ENCODE measurements around the gene GRID2IP.

Gene GRID2IP

DNA sequence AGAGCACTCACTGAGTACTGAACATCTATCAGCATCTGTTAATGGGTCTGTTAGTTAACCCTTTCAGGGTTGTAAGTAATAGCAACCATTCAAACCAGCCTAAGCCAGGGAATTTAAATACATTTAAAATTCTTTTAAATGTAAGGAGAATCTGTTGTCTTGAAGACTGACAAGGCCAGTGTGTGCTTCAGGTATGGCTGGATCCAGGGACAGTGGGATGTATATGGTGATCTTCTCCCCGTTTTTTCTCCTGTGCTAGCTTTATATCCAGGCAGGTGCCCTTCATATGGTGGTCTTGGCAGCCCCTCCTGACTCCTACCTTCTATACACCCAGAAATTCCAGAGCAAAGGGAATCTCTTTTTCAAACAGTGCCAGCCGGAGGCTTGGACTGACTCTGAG lies 56.9 kb downstream of the GRID2IP start:
- H3K4me1 ChIP-seq (ENCODE audit: control insufficient read depth, low read depth, low read length) = no peaks in the 10 kb centered on the region
- H3K36me3 ChIP-seq (ENCODE audit: control insufficient read depth, low read depth, low read length) = no peaks in the 10 kb centered on the region
- H3K27ac ChIP-seq (ENCODE audit: low read length) = no peak overlapping the region
- H3K9ac ChIP-seq (ENCODE audit: low read length) = no peak overlapping the region
- no peaks in the 10 kb centered on the region for H3K27me3 ChIP-seq (ENCODE audit: control insufficient read depth, insufficient read depth, low read length)
- H3K9me3 ChIP-seq (ENCODE audit: control insufficient read depth, low read depth, low read length) = no peaks in the 10 kb centered on the region
- H3K4me3 ChIP-seq (ENCODE audit: low read length) = no peak overlapping the region

DNA sequence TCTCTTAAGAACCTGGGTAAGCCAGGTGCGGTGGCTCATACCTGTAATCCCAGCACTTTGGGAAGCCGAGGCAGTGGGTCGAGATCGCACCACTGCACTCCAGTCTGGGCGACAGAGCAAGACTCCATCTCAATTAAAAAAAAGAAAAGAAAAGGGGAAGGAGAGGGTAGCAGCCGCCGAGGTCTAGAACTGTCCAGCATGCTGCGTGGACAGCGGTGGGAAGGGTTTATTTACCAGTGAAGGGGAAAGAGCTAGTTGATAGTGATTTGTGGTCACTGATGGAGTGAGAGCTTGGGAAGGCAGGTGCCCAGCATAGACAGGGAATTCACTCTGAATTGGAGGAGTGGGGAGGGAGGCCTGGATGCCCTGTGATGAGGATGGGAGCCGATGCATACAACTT lies 60.1 kb downstream of the GRID2IP start:
- no peak overlapping the region for H3K27ac ChIP-seq (ENCODE audit: low read length)
- H3K9ac ChIP-seq (ENCODE audit: low read length) = no peak overlapping the region
- H3K36me3 ChIP-seq (ENCODE audit: control insufficient read depth, low read depth, low read length) = no peaks in the 10 kb centered on the region
- H3K9me3 ChIP-seq (ENCODE audit: control insufficient read depth, low read depth, low read length) = no peaks in the 10 kb centered on the region
- H3K4me1 ChIP-seq (ENCODE audit: control insufficient read depth, low read depth, low read length) = no peaks in the 10 kb centered on the region
- no peak overlapping the region for H3K4me3 ChIP-seq (ENCODE audit: low read length)
- no peaks in the 10 kb centered on the region for H3K27me3 ChIP-seq (ENCODE audit: control insufficient read depth, insufficient read depth, low read length)

DNA sequence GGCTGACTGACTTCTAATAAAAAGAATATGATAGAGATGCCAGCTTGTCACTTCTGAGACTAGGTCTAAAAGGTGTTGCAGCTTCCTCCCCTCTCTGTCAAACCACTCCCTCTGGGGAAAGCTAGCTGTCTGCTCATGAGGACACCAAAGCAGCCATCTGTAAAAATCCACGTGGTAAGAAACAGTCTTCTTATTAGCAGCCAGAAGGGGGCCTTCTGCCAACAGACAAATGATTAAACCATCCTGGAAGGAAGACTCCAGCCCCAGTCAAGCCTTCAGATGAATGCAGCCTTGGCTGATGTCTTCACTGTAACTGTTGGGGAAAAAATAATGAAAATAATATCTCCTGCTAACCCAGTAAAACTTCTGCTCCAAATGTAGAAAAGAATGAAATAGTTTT lies 61.6 kb downstream of the GRID2IP start:
- no peaks in the 10 kb centered on the region for H3K9me3 ChIP-seq (ENCODE audit: control insufficient read depth, low read depth, low read length)
- no peak overlapping the region for H3K27ac ChIP-seq (ENCODE audit: low read length)
- H3K4me1 ChIP-seq (ENCODE audit: control insufficient read depth, low read depth, low read length) = no peaks in the 10 kb centered on the region
- H3K4me3 ChIP-seq (ENCODE audit: low read length) = no peak overlapping the region
- no peaks in the 10 kb centered on the region for H3K27me3 ChIP-seq (ENCODE audit: control insufficient read depth, insufficient read depth, low read length)
- H3K36me3 ChIP-seq (ENCODE audit: control insufficient read depth, low read depth, low read length) = no peaks in the 10 kb centered on the region
- H3K9ac ChIP-seq (ENCODE audit: low read length) = no peak overlapping the region

DNA sequence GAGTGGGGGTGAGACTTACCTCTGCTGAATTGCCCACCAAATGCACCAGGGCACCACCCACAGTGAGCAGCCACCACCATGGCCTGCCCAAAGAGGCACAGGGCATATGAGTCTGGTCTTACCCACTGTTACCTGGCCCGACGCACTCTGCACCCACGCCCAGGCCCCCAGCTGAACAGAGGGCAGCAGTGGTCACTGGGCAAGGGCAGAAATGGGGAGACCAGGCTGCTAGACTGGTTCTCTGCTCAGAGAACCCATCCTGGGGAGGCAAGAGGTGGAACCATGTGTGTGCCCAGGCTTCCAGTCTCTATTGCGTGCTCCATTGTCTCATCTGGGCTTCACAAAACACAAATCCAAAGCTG lies 64.1 kb downstream of the GRID2IP start:
- Histone ChIP-seq H3K4me3 (ENCODE audit: low read length) (no peak overlapping the region), H3K4me1 (ENCODE audit: control insufficient read depth, low read depth, low read length) (no peaks in the 10 kb centered on the region), H3K27me3 (ENCODE audit: control insufficient read depth, insufficient read depth, low read length) (no peaks in the 10 kb centered on the region), H3K9ac (ENCODE audit: low read length) (no peak overlapping the region), H3K27ac (ENCODE audit: low read length) (no peak overlapping the region), H3K9me3 (ENCODE audit: control insufficient read depth, low read depth, low read length) (no peaks in the 10 kb centered on the region), H3K36me3 (ENCODE audit: control insufficient read depth, low read depth, low read length) (peaks cover 2% of the 10 kb centered on the region)

DNA sequence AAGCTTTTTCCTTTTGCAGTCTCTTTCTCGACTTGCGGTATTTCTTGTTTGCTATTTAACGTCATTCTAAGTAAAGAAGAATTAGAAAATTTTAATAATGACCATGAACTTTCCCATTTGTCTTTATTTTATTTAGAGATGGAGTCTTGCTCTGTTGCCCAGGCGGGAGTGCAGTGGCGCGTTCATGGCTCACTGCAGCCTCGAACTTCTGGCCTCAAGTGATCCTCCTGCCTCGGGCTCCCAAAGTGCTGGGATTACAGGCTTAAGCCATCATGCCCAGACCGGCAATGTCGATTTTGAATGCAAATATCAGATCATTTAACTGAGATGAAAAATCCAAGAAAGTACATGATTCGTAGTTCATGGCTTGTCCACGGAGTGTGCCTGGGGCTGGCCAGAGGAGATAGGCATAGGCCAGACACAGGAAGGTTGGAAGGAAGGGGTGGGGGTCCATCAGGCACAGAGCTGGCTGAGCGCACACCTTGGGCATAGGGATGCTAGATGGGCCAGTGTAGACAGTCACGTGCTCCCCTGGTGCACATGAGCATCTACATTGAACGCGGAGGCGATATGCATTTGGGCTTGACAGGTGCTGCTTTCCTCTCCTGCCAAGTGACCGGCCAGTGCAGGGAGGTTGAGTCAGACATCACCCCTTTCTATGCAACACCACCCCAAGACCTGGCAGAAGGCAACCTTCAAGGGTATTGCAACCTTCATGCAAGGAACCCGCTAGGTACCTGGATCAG lies 64.7 kb downstream of the GRID2IP start:
- Histone ChIP-seq H3K27me3 (ENCODE audit: control insufficient read depth, insufficient read depth, low read length) (no peaks in the 10 kb centered on the region), H3K9ac (ENCODE audit: low read length) (no peak overlapping the region), H3K27ac (ENCODE audit: low read length) (no peak overlapping the region), H3K4me1 (ENCODE audit: control insufficient read depth, low read depth, low read length) (no peaks in the 10 kb centered on the region), H3K36me3 (ENCODE audit: control insufficient read depth, low read depth, low read length) (peaks cover 3% of the 10 kb centered on the region), H3K9me3 (ENCODE audit: control insufficient read depth, low read depth, low read length) (no peaks in the 10 kb centered on the region), H3K4me3 (ENCODE audit: low read length) (no peak overlapping the region)

DNA sequence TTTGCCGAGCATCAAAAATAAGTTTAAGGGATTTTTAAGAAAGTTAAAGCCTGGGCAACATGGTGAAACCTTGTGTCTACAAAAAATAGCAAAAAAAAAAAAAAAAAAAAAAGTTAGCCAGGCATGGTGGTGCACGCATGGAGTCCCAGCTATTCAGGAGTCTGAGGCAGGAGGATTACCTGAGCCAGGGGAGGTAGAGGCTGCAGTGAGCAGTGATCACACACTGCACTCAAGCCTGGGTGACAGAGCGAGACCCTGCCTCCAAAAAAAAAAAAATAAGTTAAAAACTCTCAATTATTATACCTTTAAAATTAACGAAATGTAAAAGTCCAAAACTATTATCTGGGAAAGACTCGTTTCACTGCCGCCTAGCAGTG lies 68.5 kb downstream of the GRID2IP start:
- Histone ChIP-seq H3K4me1 (ENCODE audit: control insufficient read depth, low read depth, low read length) (no peaks in the 10 kb centered on the region), H3K27me3 (ENCODE audit: control insufficient read depth, insufficient read depth, low read length) (no peaks in the 10 kb centered on the region), H3K9me3 (ENCODE audit: control insufficient read depth, low read depth, low read length) (no peaks in the 10 kb centered on the region), H3K9ac (ENCODE audit: low read length) (peak overlapping the region; percentile 48), H3K36me3 (ENCODE audit: control insufficient read depth, low read depth, low read length) (peaks cover 3% of the 10 kb centered on the region), H3K4me3 (ENCODE audit: low read length) (peak overlapping the region; percentile 67), H3K27ac (ENCODE audit: low read length) (no peak overlapping the region)

DNA sequence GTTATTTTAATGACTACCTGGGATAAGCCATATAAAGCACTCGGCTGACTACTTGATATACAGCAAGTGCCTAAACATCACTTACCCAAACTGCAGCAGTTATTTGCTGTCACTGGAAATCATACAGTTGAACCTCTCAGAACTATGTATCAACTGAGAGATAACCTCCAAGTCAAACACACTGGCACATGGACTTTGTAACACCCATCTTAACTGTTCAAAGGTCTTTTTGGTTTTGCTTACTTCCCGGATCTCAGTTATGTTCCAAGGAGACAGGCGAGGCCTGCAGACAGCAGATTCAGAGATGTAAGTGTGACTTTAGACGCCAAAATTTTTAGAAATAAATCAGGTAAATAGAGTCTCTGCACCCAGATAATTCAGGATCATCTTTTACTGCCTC lies 69.0 kb downstream of the GRID2IP start:
- Histone ChIP-seq H3K9me3 (ENCODE audit: control insufficient read depth, low read depth, low read length) (no peaks in the 10 kb centered on the region), H3K4me1 (ENCODE audit: control insufficient read depth, low read depth, low read length) (no peaks in the 10 kb centered on the region), H3K36me3 (ENCODE audit: control insufficient read depth, low read depth, low read length) (peaks cover 3% of the 10 kb centered on the region), H3K27me3 (ENCODE audit: control insufficient read depth, insufficient read depth, low read length) (no peaks in the 10 kb centered on the region), H3K9ac (ENCODE audit: low read length) (no peak overlapping the region), H3K4me3 (ENCODE audit: low read length) (no peak overlapping the region), H3K27ac (ENCODE audit: low read length) (no peak overlapping the region)

DNA sequence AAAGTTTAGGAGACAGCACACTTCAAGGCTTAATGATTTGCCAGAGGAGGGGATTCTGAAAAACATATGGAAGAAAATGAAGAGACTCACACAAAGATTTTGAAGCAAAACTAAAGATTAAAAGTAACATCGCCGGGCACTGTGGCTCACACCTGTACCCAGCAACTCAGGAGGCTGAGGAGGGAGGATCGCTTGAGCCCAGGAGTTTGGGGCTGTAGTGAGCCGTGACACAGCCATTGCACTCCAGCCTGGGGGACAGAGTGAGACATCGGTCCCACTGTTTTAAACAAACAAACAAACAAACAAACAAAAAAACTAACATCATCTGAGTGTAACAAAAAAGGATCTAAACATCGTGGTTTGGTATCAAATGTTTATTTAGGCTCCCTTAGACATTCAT lies 69.8 kb downstream of the GRID2IP start:
- Histone ChIP-seq H3K4me1 (ENCODE audit: control insufficient read depth, low read depth, low read length) (no peaks in the 10 kb centered on the region), H3K27ac (ENCODE audit: low read length) (no peak overlapping the region), H3K9ac (ENCODE audit: low read length) (no peak overlapping the region), H3K36me3 (ENCODE audit: control insufficient read depth, low read depth, low read length) (peaks cover 3% of the 10 kb centered on the region), H3K4me3 (ENCODE audit: low read length) (no peak overlapping the region), H3K27me3 (ENCODE audit: control insufficient read depth, insufficient read depth, low read length) (no peaks in the 10 kb centered on the region), H3K9me3 (ENCODE audit: control insufficient read depth, low read depth, low read length) (no peaks in the 10 kb centered on the region)

DNA sequence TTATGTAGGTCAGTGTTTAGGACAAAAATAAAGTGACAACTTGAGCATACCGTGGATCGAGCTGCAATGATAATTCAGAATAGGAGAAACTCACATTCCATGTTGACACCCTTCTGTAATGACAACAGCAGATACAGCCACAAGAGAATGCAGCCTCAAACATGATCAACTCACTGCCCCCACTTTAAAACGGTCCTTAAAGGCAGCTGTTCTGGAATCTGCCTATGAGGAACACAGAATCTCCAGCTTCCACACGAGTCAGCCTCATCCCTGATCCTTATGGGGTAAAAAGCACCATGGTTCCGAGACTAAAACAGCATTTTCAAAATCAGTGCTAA lies 71.0 kb downstream of the GRID2IP start:
- Histone ChIP-seq H3K9ac (ENCODE audit: low read length) (no peak overlapping the region), H3K27ac (ENCODE audit: low read length) (no peak overlapping the region), H3K9me3 (ENCODE audit: control insufficient read depth, low read depth, low read length) (no peaks in the 10 kb centered on the region), H3K27me3 (ENCODE audit: control insufficient read depth, insufficient read depth, low read length) (no peaks in the 10 kb centered on the region), H3K4me3 (ENCODE audit: low read length) (no peak overlapping the region), H3K4me1 (ENCODE audit: control insufficient read depth, low read depth, low read length) (no peaks in the 10 kb centered on the region), H3K36me3 (ENCODE audit: control insufficient read depth, low read depth, low read length) (peaks cover 3% of the 10 kb centered on the region)

DNA sequence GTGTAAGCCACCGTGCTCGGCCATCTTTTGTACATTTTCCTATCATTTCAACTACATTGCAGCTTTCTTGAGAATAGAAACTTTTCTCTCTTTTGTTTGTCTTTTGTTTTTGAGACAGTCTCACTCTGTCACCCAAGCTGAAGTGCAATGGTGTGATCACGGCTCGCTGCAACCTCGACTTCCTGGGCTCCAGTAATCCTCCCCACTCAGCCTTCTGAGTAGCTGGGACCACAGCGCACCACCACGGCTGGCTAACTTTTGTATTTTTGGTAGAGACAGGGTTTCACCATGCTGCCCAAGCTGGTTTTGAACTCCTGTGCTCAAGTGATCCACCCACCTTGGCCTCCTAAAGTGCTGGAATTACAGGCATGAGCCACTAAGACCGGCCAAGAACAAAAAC lies 72.2 kb downstream of the GRID2IP start:
- Histone ChIP-seq H3K4me3 (ENCODE audit: low read length) (no peak overlapping the region), H3K36me3 (ENCODE audit: control insufficient read depth, low read depth, low read length) (peaks cover 3% of the 10 kb centered on the region), H3K9me3 (ENCODE audit: control insufficient read depth, low read depth, low read length) (no peaks in the 10 kb centered on the region), H3K27ac (ENCODE audit: low read length) (no peak overlapping the region), H3K9ac (ENCODE audit: low read length) (no peak overlapping the region), H3K27me3 (ENCODE audit: control insufficient read depth, insufficient read depth, low read length) (no peaks in the 10 kb centered on the region), H3K4me1 (ENCODE audit: control insufficient read depth, low read depth, low read length) (no peaks in the 10 kb centered on the region)

DNA sequence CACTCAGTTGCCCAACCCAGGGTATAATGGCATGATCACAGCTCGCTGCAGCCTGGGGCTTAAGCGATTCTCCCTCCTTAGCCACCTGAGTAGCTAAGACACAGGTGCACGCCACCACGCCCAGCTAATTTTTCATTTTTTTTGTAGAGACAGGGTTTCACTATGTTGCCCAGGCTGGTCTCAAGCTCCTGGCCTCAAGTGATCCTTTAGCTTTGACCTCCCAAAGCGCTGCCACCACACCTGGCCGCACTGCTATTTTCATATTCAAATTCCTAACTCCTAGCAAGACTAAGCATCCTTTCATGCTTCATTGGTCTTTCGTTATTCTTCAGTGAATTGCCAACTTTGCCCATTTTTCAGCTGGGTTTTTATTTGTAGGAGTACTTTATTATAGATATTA lies 73.1 kb downstream of the GRID2IP start:
- Histone ChIP-seq H3K36me3 (ENCODE audit: control insufficient read depth, low read depth, low read length) (peaks cover 3% of the 10 kb centered on the region), H3K9me3 (ENCODE audit: control insufficient read depth, low read depth, low read length) (no peaks in the 10 kb centered on the region), H3K27me3 (ENCODE audit: control insufficient read depth, insufficient read depth, low read length) (no peaks in the 10 kb centered on the region), H3K27ac (ENCODE audit: low read length) (no peak overlapping the region), H3K4me1 (ENCODE audit: control insufficient read depth, low read depth, low read length) (no peaks in the 10 kb centered on the region), H3K9ac (ENCODE audit: low read length) (no peak overlapping the region), H3K4me3 (ENCODE audit: low read length) (no peak overlapping the region)

DNA sequence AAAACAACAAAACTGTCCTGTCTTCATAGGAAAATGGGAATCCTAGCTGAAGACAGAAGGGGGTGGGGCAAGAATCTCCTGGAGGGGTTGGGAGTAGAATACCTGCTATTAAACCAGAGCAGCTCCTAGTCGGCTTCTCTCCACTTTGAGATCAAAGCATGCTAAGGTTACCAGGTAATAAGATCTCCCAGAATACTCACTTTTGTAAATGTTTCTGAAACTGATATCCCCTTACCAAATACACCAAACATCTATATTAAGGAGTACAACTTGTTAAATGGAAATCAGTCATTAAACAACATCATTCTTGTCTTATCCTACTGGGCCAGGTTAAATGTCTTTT lies 74.0 kb downstream of the GRID2IP start:
- H3K9ac ChIP-seq (ENCODE audit: low read length) = no peak overlapping the region
- no peaks in the 10 kb centered on the region for H3K27me3 ChIP-seq (ENCODE audit: control insufficient read depth, insufficient read depth, low read length)
- H3K36me3 ChIP-seq (ENCODE audit: control insufficient read depth, low read depth, low read length) = peaks cover 2% of the 10 kb centered on the region
- H3K9me3 ChIP-seq (ENCODE audit: control insufficient read depth, low read depth, low read length) = no peaks in the 10 kb centered on the region
- no peak overlapping the region for H3K4me3 ChIP-seq (ENCODE audit: low read length)
- no peak overlapping the region for H3K27ac ChIP-seq (ENCODE audit: low read length)
- H3K4me1 ChIP-seq (ENCODE audit: control insufficient read depth, low read depth, low read length) = no peaks in the 10 kb centered on the region
